Tibial nerve (tissue), 4 donors: ENCODE measurements around the gene ETV1.

Source experiments
- EP300 ChIP-seq, 2 donors: sonication (generic); formaldehyde crosslinking; IDR thresholded peaks; one replicate each; pipeline ENCODE4 v1.6.1; 2017; ENCODE audit warnings: antibody characterized with exemption in 2 of 2, mild to moderate bottlenecking in 1 of 2
- POLR2A ChIP-seq, 2 donors: fragments of 450-650 bp; IDR thresholded peaks; one replicate each; pipeline ENCODE4 v1.6.1; 2017; ENCODE audit warnings: antibody characterized with exemption in 2 of 2, mild to moderate bottlenecking in 2 of 2, moderate library complexity in 2 of 2
- TF ChIP-seq, protein P1 (sequence below), 5 experiments: fragments of 200-600 bp in 3 of 5; fragments of 450-650 bp in 2 of 5; sonication (generic) in 3 of 5; IDR thresholded peaks; one replicate each; pipeline ENCODE4 v1.5.1; 2016 to 2019; ENCODE audit warnings: antibody characterized with exemption in 5 of 5, mild to moderate bottlenecking in 3 of 5, moderate library complexity in 2 of 5

GRCh38 chr7:13844954-13845353 lies 144.5 kb downstream of the ETV1 start:
- TF ChIP-seq, protein P1, sequence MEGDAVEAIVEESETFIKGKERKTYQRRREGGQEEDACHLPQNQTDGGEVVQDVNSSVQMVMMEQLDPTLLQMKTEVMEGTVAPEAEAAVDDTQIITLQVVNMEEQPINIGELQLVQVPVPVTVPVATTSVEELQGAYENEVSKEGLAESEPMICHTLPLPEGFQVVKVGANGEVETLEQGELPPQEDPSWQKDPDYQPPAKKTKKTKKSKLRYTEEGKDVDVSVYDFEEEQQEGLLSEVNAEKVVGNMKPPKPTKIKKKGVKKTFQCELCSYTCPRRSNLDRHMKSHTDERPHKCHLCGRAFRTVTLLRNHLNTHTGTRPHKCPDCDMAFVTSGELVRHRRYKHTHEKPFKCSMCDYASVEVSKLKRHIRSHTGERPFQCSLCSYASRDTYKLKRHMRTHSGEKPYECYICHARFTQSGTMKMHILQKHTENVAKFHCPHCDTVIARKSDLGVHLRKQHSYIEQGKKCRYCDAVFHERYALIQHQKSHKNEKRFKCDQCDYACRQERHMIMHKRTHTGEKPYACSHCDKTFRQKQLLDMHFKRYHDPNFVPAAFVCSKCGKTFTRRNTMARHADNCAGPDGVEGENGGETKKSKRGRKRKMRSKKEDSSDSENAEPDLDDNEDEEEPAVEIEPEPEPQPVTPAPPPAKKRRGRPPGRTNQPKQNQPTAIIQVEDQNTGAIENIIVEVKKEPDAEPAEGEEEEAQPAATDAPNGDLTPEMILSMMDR (IDR thresholded peaks at IDR 0.05) = no peak
- TF ChIP-seq EP300 (IDR thresholded peaks at IDR 0.05) (no peak), POLR2A (IDR thresholded peaks at IDR 0.05) (no peak)
